ENCODE results near the gene AGXT2. TPM values are rescaled to one million over a fixed set of nuclear protein-coding genes. Genes with fewer than 3 reads are reported as not detected.

The AGXT2 gene
- total RNA-seq, 1 experiment from 2014 or later, result not detected

- TF ChIP-seq HMGA2 (CRISPR knock-in tag; IDR thresholded peaks at IDR 0.05), result no peak
- no peak for TF ChIP-seq ZBTB21 (CRISPR knock-in tag; IDR thresholded peaks at IDR 0.05; ENCODE audit: borderline replicate concordance)
- no peak for TF ChIP-seq ZNF281 (CRISPR knock-in tag; IDR thresholded peaks at IDR 0.05)
- no peak for TF ChIP-seq JAZF1 (CRISPR knock-in tag; IDR thresholded peaks at IDR 0.05)
- no peak for TF ChIP-seq AFF4 (CRISPR knock-in tag; IDR thresholded peaks at IDR 0.05; ENCODE audit: borderline replicate concordance)
Observed at GRCh38 chr5:35083150-35083549, 35.4 kb upstream of the AGXT2 start (continued).

GRCh38 chr5:35082530-35082929, 34.8 kb upstream of the AGXT2 start:
- CTCF ChIA-PET, result no interaction called here
- H3K27ac Mint-ChIP-seq, result no peak overlapping the region
- no peaks in the 10 kb centered on the region for H3K36me3 Mint-ChIP-seq
- no peak overlapping the region for H3K4me3 Mint-ChIP-seq
- POLR2A ChIA-PET, result no interaction called here
- TF ChIP-seq E2F1 (CRISPR knock-in tag; IDR thresholded peaks at IDR 0.05) (no peak), TP53 (CRISPR knock-in tag; IDR thresholded peaks at IDR 0.05) (no peak), ZNF281 (CRISPR knock-in tag; IDR thresholded peaks at IDR 0.05) (no peak), ZNF512 (CRISPR knock-in tag; IDR thresholded peaks at IDR 0.05; ENCODE audit: borderline replicate concordance) (no peak), CBFB (CRISPR knock-in tag; IDR thresholded peaks at IDR 0.05; ENCODE audit: low read depth) (no peak), ATF2 (CRISPR knock-in tag; IDR thresholded peaks at IDR 0.05; ENCODE audit: borderline replicate concordance, low read depth) (no peak), ZSCAN18 (CRISPR knock-in tag; IDR thresholded peaks at IDR 0.05) (no peak)
- peaks cover 6% of the 10 kb centered on the region; the same call in 1 of the 2 replicates for H3K9me3 Mint-ChIP-seq
- no peaks in the 10 kb centered on the region; the same call in 1 of the 2 replicates for H3K27me3 Mint-ChIP-seq (ENCODE audit: low read depth)
- DNase-seq (ENCODE audit: low spot score), result no peak
- no peaks in the 10 kb centered on the region for H3K4me1 Mint-ChIP-seq
- ATAC-seq, result no peak

Data from WTC11 (cell line).